ENCODE results near the gene PPP2R2B.

DNA sequence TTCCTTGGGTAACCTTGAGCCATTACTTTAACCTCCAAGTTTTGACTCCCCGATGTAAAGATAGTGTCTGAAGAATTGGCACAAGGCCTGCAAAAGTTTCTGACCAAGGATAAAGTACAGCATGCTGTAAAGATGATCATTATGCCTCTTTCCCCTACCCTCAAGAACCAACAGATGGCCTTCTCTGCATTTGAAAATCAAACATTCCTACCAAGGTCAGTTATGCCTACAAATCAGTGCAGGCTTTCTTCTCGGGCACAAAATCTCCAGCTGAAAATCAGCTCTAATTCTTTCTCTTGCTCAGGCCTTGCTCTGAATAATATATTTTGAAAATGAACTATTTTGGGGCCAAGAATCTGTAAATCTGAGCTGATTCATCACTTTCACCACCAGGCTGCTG lies 59.7 kb downstream of the PPP2R2B start:
- TF ChIP-seq CBFB (CRISPR knock-in tag; IDR thresholded peaks at IDR 0.05; ENCODE audit: low read depth) (no peak), ETV6 (CRISPR knock-in tag; IDR thresholded peaks at IDR 0.05) (no peak), ZNF416 (CRISPR knock-in tag; IDR thresholded peaks at IDR 0.05) (no peak), NR3C1 (CRISPR knock-in tag; conservative IDR thresholded peaks at IDR 0.05; ENCODE audit: low read depth) (no peak)
- TF ChIP-seq, protein P1, sequence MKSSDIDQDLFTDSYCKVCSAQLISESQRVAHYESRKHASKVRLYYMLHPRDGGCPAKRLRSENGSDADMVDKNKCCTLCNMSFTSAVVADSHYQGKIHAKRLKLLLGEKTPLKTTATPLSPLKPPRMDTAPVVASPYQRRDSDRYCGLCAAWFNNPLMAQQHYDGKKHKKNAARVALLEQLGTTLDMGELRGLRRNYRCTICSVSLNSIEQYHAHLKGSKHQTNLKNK (CRISPR knock-in tag; IDR thresholded peaks at IDR 0.05): no peak
- TF ChIP-seq, protein P2, sequence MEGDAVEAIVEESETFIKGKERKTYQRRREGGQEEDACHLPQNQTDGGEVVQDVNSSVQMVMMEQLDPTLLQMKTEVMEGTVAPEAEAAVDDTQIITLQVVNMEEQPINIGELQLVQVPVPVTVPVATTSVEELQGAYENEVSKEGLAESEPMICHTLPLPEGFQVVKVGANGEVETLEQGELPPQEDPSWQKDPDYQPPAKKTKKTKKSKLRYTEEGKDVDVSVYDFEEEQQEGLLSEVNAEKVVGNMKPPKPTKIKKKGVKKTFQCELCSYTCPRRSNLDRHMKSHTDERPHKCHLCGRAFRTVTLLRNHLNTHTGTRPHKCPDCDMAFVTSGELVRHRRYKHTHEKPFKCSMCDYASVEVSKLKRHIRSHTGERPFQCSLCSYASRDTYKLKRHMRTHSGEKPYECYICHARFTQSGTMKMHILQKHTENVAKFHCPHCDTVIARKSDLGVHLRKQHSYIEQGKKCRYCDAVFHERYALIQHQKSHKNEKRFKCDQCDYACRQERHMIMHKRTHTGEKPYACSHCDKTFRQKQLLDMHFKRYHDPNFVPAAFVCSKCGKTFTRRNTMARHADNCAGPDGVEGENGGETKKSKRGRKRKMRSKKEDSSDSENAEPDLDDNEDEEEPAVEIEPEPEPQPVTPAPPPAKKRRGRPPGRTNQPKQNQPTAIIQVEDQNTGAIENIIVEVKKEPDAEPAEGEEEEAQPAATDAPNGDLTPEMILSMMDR (IDR thresholded peaks at IDR 0.05): no peak
- TF ChIP-seq, protein P3, sequence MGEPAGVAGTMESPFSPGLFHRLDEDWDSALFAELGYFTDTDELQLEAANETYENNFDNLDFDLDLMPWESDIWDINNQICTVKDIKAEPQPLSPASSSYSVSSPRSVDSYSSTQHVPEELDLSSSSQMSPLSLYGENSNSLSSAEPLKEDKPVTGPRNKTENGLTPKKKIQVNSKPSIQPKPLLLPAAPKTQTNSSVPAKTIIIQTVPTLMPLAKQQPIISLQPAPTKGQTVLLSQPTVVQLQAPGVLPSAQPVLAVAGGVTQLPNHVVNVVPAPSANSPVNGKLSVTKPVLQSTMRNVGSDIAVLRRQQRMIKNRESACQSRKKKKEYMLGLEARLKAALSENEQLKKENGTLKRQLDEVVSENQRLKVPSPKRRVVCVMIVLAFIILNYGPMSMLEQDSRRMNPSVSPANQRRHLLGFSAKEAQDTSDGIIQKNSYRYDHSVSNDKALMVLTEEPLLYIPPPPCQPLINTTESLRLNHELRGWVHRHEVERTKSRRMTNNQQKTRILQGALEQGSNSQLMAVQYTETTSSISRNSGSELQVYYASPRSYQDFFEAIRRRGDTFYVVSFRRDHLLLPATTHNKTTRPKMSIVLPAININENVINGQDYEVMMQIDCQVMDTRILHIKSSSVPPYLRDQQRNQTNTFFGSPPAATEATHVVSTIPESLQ (CRISPR knock-in tag; IDR thresholded peaks at IDR 0.05): no peak
